Renal pelvis (tissue), 12 donors: Measurements from ENCODE around the gene ZMIZ1. TPM values are rescaled to one million over a fixed set of nuclear protein-coding genes. Genes with fewer than 3 reads are reported as not detected.

Experiments
- DNase-seq: peaks from one replicate; pipeline ENCODE4 v3.0.0-alpha.2; 2013
- long read RNA-seq, 16 experiments: transcript quantifications; one replicate each; lab custom pipeline, GENCODE V29; 2026
- polyA plus RNA-seq, 3 donors: library from polyadenylated mRNA; unstranded; fragments of 120-200 nt; gene quantifications; one replicate each; pipeline ENCODE4 v1.2.1, GENCODE V29; 2013; ENCODE audit not compliant: insufficient read length in 3 of 3

The ZMIZ1 gene, protein sequence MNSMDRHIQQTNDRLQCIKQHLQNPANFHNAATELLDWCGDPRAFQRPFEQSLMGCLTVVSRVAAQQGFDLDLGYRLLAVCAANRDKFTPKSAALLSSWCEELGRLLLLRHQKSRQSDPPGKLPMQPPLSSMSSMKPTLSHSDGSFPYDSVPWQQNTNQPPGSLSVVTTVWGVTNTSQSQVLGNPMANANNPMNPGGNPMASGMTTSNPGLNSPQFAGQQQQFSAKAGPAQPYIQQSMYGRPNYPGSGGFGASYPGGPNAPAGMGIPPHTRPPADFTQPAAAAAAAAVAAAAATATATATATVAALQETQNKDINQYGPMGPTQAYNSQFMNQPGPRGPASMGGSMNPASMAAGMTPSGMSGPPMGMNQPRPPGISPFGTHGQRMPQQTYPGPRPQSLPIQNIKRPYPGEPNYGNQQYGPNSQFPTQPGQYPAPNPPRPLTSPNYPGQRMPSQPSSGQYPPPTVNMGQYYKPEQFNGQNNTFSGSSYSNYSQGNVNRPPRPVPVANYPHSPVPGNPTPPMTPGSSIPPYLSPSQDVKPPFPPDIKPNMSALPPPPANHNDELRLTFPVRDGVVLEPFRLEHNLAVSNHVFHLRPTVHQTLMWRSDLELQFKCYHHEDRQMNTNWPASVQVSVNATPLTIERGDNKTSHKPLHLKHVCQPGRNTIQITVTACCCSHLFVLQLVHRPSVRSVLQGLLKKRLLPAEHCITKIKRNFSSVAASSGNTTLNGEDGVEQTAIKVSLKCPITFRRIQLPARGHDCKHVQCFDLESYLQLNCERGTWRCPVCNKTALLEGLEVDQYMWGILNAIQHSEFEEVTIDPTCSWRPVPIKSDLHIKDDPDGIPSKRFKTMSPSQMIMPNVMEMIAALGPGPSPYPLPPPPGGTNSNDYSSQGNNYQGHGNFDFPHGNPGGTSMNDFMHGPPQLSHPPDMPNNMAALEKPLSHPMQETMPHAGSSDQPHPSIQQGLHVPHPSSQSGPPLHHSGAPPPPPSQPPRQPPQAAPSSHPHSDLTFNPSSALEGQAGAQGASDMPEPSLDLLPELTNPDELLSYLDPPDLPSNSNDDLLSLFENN
- polyA plus RNA-seq = 10 to 100 TPM; 64.2 to 83.6 (median 78.7) TPM
- long read RNA-seq, donor 1 = 0 reads
- long read RNA-seq, donor 2, full-length matches to known transcripts = 2 of 69 reads
- long read RNA-seq, donor 2, partial matches to known transcripts = 67 of 69 reads
- long read RNA-seq, donor 2, other reads (novel, unspliced or antisense) = 0 of 69 reads
- long read RNA-seq, donor 3, full-length matches to known transcripts = 1 of 6 reads
- long read RNA-seq, donor 3, partial matches to known transcripts = 5 of 6 reads
- long read RNA-seq, donor 3, other reads (novel, unspliced or antisense) = 0 of 6 reads
- long read RNA-seq, donor 4 = 0 reads
- long read RNA-seq, donor 5 = 0 reads
- long read RNA-seq, donor 6, partial matches to known transcripts = 56 of 56 reads
- long read RNA-seq, donor 6, other reads (novel, unspliced or antisense) = 0 of 56 reads
- long read RNA-seq, donor 7, partial matches to known transcripts = 27 of 28 reads
- long read RNA-seq, donor 7, other reads (novel, unspliced or antisense) = 0 of 28 reads
- long read RNA-seq, donor 8, partial matches to known transcripts = 0 of 1 reads
- long read RNA-seq, donor 8, other reads (novel, unspliced or antisense) = 0 of 1 reads
- long read RNA-seq, donor 9, partial matches to known transcripts = 61 of 61 reads
- long read RNA-seq, donor 9, other reads (novel, unspliced or antisense) = 0 of 61 reads
- long read RNA-seq, donor 10, partial matches to known transcripts = 78 of 78 reads
- long read RNA-seq, donor 10, other reads (novel, unspliced or antisense) = 0 of 78 reads
- long read RNA-seq, donor 11, partial matches to known transcripts = 12 of 12 reads
- long read RNA-seq, donor 11, other reads (novel, unspliced or antisense) = 0 of 12 reads
- long read RNA-seq, donor 12, partial matches to known transcripts = 0 of 1 reads
- long read RNA-seq, donor 12, other reads (novel, unspliced or antisense) = 0 of 1 reads
- long read RNA-seq, donor 13, partial matches to known transcripts = 5 of 5 reads
- long read RNA-seq, donor 13, other reads (novel, unspliced or antisense) = 0 of 5 reads
- long read RNA-seq, donor 14 = 0 reads
- long read RNA-seq, donor 15, partial matches to known transcripts = 5 of 6 reads
- long read RNA-seq, donor 15, other reads (novel, unspliced or antisense) = 0 of 6 reads
- long read RNA-seq, donor 16, partial matches to known transcripts = 5 of 5 reads
- long read RNA-seq, donor 16, other reads (novel, unspliced or antisense) = 0 of 5 reads

DNA sequence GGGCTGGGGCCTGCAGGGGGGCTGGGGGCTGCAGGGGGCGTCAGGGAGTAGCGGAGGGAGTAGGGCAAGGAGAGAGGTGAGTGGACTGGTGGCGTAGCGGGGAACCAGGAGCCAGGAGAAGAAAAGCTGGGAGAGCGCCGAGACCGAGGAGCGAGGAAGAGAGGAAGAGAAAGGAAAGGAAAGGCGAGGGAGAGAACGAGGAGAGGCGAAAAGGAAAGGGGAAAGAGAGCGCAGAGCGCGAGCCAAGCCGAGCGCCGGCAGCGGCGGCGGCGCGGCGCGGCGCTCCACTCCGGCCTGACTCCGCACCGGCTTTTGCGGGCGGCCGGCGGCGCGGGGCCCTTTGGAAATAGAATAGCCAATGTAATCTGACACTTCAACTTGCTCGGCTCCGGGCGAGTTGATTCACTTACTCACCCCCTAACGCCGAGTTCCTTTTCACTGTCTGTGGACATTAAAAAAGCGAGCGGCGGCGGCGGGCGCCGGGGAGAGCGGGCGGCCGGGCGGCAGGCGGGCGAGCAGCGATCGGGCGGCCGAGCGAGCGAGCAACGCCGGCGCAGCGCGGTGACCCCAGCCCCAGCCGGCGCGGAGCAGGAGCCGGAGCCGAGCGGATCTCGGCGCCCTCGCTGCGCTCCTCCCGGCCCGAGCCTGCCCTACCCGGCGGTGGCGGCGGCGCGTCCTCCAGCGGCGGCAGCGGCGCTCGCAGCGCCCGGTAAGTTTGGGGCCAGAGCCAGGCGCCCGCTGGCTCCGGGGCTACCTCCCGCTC is at the start of gene ZMIZ1:
Gene ZMIZ1, plus strand, starts transcription at position 405 of the 763 bp plus-strand sequence. CDS start 132,667 bp downstream, outside the sequence.
- peak; percentile 91 for DNase-seq

DNA sequence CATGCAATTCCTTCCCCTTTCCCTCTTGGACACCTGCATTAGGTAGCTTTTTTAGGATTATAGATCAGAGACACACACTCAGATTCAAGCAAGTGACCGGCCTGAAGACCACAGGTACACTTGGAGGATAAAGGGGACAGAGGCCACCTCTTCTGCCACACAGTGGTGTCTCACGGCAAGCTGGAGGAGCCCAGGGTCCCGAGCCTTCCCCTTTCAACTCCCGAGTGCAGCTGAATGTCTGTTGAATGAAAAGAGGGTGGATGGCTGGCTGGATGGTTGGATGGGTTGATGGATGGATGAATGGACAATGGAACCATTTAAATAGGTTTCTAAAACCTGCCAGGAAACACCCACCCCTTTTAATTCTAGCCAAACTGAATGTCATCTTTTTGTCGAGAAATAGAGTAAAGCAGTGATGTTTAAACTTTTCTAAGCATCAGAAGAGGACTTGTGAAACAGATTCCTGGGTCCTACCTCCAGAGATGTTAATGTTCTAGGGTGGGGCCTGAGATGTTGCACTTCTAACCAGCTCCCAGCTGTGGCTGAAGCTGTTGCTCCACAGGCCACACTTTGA is 49.2 kb upstream of the ZMIZ1 start:
- DNase-seq = no peak

DNA sequence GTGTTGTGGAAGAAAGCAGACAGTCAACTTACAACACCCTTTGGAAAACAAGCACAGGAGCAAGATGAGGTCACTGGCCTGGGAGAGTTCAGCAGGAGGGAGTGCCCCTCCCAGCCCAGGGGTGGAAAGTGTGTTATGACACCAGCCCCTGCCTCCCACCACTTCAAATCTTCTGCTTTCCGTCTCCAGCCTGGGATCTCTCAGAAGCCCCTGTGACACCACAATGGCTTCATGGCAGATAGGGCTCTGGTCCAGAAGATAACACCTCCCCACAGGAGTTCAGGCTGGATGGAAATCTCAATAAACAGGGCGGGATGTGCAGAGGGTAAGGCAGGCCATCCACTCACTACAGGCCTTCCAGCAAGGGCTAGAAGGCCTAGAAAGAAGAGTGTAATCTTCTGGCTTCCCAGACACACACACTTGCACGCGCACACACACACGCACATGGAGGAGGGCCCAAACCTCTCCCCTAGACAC is 48.7 kb upstream of the ZMIZ1 start:
- no peak for DNase-seq

DNA sequence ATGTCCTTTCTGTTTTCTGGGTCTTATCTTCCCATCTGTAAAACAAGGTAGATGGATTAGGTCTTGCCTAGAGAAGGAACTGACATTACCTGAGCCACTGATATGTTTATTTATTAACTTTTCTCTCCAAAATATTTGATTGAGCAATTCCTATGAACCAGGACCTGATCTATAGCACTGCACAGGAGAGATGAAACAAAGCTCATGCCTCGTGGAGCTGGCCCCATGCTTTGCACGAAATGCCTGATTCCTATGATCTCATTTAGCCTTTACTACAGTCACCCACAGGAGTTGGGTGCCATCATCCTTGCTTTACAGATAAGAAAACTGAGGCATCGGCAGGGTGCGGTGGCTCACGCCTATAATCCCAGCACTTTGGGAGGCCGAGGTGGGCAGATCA is 48.2 kb upstream of the ZMIZ1 start:
- DNase-seq = no peak

DNA sequence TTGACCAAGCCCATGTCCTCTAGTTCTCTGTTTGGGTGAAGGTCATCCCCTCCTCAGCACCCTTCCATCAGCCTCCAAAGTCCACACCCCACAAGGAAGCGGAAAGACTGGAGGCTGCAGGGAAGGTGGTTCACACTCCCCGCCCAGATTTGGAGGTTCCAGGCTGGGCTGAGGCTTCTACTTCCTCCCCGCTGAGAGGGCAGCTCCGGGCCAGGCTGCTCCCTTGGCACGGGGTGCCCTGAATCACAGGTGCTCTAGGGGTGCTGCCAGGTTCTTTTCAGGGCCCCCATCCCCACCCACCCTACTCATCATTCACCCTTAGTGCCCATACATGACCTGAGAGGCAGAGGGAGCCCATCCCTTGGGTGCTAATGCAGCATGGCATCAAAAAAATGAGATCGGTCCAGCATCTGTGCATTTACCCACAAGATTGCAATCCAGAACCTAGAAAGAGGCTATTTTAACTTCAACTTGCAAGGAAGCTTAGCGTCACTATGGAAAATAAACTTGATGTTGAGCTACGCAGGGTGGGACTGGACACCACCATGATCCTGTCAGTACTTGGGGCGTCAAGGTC is 47.3 kb upstream of the ZMIZ1 start:
- DNase-seq = no peak

DNA sequence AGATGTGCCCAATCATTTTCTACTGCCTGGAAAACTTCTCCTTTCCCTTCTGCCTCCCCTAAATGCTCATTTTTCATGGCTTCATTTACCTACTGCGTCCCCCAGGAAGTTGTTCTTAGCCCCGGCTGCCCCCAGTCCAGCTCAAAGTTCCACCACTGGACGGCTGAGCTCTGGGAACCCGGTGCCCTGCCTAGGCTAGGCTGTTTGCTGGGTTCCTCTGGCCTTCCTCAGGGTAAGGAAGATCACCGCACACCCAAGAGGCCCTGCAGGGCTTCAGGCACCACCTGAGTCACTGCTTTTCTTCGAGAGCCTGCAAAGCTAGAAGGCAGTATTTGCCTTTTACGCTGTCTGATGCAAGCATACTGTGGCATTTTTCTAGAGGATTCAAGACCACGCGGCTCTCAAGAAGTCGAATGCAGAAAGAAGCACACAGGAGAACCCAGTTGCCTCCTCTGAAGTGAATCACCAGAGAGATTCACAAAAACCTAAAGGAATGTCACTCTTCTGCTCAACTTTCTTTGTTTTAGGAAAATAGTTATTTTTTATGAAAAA is 46.7 kb upstream of the ZMIZ1 start:
- no peak for DNase-seq

DNA sequence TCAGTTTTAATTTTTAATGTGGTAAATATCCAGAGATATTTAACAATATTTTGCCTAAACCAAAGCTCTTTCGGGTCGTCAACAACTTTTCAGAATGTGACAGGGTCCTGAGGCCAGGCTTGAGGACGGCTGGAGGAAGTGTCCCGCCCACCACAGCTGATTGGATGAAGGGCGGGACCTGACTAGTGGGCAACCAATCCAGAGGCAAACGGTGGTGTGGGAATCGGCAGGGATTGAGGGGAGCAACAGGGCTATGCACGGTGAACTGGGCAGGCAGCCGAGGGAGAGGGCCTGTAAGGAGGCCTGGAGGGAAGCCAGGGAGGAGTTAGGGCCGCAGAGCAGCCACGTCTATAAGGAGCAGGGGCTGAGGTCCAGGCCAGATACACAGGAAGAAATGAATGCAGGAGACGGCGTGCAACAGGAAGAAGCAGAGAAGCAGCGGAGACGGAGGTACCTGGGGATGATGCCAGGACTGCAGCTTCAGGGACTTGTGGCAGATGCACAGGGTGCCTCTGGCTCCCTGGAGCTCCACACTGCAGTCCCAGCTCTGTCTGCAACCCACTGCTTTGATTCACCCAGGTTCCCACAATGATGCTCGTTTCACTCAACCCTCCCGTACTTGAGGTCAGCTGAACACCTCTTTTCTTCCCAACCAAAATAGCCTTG is 46.1 kb upstream of the ZMIZ1 start:
- no peak for DNase-seq

DNA sequence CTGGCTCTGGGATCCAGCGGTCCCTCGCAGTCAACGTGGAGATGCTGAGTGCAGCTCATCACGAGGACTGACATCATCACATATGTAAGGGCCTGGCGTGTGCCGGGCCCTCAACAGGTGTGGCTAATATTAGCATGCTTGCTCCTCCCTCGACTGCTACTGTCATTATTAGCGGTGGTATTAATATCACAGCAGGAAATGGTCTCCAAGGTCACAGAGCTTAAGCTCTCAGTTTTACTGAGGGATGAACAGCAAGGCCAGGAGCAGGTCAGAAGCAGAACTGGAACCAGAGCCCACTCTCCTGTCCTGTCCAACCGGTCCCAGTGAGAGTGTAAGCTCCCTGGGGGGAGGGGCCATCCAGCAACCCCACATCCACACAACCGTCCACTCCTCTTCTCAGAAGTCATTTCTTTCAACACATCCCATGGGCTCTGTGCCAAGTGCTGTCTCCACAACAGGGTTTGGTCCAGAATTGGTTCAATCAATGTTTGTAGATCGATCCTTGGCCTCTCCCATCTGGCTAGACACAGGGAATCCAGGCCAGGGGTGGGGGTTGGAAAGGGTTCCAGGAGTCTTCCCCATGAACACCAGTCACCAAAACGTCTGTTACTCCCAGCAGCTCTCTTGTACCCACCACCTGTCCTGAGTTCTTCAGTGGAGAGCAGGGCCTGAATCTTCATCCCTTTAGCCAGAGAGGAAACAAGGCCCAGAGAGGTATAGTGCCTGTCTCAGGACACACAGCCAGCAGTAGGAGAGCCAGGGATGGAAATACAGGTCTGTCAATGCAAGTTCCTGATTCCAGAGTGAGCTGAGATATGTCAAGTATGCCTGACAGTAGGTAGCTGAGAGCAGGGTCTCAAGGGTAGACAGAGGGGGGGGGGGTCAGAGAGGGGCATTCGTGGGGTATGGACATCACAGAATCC is 45.3 kb upstream of the ZMIZ1 start:
- DNase-seq = no peak

DNA sequence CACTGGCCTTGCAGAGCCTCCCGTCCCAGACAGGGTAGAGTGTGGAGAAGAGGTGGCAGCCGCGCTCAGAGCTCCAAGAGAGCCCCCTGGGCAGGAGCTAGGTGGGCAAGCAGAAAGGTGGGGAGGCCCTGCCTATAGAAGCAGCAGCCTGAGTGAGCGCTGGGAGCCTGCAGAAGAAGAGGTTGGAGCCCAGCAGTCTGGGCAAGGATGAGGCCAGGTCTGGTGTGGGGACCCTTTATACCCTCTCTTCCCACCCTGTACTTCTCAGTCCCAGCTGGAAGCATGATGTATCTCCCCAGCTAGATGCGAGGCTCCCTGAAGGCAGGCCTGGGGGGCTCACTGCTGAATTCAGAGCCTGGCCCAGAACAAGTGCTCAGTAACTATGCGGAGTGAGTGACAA is 44.5 kb upstream of the ZMIZ1 start:
- DNase-seq = no peak

DNA sequence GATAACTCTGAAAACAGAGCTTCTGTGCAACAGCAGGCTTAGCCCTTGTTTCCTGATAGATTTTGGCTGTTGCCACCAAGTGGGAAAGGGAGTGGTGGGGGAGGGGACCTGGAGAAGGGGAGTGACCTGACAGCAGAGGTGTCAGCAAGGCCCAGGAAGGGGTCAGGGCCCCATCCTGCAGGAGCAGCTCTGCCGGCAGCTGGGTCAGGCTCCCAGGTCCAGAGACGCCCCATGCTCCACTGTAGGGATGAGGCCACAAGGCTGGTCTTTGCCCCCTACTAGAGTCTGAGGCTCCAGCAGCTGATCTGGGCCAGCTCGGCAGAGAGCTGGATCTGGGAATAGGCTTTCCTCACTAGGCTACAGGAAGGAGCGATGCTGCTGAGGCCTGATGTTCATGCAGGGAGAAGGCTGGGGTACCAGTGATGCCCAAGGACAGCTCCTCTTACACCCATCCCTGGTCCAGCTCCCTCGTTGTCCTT is 44.0 kb upstream of the ZMIZ1 start:
- no peak for DNase-seq

DNA sequence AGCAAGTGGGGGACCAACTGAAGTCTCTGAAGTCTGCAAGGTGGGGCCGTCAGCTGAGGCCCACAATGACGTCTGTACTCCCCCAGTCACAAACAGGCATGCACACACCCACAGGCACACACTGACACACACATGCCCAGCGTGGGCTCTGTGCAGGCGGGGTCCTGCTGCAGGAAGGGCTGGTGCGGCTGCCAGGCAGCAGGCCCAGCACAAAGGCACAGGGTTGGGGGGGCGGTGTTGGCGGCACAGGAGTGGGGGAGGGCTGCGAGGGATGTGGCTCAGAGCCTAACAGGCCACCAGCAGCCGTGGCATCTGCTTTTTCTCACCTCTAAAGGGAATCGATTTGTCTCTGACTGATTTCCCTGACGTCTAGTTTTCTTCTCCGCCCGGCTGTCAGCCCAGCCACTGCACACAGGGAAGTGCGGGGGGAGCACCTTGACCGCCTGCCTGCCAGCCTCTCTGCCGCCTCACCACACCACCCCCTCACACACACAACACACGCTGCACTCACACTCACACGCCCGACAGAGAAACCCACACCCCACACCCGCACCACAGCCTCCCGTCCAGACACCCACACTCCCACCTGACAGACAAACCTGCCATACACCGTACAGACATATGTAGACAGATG is 43.5 kb upstream of the ZMIZ1 start:
- no peak for DNase-seq

DNA sequence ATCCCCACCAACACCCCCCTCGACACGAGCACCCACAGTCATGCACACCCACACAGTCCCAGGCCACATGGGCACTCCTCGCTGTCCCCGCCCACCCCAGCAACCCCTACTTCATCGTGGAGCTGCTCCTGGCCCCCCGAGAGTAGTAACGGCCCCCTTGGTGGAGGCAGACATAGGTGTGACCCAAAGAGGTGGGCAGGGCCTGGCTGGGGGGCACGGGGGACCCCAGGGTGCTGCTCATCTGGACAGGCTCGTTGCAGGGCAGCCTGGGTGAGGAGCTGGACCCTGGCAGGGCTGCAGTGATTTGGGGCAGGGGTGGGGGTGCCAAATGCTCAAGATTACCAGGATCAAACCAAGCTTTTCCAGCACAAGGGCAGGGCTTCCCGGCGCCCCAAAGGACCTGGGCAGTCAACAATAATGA is 42.4 kb upstream of the ZMIZ1 start:
- no peak for DNase-seq

DNA sequence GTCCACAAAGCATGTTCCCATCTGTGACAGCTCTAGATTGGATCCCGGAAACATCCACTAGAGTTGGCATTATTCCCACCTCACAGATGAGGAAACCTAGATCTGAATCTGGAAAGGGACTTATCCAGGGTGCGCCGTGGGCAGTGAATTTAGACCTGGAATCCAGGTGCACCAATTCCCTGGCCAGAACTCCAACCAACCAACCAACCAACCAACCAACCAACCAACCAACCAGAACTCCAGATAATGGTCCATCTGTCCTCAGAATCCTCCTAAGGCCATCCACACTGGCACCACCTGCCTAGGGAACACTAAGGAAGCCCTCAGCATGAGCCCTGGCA is 42.0 kb upstream of the ZMIZ1 start:
- no peak for DNase-seq

DNA sequence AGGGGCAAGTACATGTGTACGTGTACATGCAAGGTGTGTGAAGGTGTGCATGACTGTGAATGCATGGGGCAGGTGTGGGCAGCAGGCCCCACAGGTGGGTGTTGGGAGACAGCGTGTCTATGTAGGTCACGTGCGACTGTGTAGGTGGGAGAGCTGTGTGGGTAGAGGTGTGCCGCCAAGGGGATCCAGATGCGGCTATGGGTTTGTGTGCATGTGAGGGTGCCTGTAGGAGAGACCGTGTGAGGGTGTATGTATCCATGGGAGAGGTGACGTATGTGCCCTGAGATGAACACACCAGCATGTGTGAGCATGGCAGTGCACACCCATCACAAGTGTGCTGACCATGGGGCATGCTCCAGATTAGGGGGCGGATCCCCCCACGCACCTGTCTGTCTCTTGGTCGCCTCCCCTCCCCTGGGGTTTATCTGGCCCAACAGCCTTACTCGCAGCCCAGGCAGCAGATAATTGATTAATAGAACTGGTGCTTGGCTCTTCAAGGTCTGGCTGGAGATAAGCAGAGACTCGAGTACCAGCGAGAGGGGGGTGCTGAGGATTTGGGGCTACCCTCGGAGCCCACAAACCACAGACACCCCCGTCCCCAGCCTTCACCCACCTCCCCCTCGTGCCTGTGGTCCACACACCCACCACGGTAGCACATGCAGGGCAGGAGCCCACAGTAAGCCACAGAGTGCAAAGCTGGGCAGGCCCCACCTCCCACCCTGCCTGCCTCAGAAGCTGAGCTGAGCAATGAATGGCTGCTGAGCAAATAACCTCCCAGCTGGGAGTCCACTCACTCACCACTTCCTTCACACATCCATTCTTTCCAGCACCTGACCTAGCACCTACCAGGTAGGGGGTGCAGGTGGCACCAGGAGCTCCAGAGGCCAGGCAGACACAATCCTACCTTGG is 41.4 kb upstream of the ZMIZ1 start:
- no peak for DNase-seq
